CD4-positive, alpha-beta T cell treated with Interleukin-15 for 4 hours (primary cell): ENCODE data around the gene PCBP3.
"Not testable (repeated sequence)": the region's sequence is repeated elsewhere in the genome, so short reads cannot be mapped to it uniquely, and the experiment has no call there.

Experiments
- DNase-seq: peaks from one replicate; pipeline ENCODE4 v3.0.0-alpha.2; 2020; ENCODE audit warnings: low spot score

PCBP3 gene

GRCh38 chr21:45635271-45636151 is 8.0 kb upstream of the PCBP3 start:
- no peak for DNase-seq

DNA sequence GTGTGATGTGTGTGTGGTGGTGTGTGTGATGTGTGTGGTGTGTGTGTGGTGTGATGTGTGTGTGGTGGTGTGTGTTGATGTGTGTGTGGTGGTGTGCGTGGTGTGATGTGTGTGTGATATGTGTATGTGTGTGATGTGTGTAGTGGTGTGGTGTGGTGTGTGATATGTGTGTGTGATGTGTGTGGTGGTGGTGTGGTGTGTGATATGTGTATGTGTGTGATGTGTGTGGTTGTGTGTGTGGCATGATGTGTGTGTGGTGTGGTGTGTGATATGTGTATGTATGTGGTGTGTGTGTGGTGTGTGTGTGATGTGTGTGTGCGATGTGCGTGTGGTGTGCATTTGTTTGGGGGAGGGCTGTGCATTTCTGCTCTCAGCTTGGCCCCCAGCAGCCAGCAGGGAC is 7.1 kb upstream of the PCBP3 start:
- no peak for DNase-seq

DNA sequence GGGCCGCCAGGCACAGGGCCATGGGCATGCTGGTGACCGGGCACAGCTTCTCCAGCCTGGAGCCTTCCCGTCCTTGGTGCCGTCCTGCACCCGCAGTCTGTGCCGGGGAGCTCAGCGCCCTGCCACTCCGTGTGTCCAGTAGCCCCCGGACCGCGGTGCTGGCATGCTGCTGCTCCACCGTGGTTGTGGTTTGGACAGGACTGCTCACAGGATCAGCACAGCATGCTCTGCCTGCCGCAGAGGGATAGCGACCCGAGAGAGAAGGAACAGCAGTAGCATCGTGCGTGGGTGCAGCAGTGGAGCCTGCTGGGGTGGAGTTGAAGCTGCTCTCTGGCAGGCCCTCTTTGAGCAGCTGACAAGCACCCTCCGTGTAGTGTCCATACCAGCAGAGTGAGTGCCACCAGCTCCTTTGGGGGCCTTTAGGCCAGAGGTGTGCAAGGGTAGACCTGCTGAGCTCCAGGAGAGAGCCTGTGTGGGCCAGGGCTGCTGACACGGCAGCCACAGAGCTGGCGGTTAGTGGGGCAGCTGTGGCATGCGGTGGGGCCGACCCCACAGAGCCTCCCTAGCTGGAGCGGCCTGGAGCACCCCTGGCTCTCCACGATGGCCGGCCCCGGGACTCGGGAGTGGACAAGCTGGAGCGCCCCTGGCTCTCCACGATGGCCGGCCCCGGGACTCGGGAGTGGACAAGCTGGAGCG is 6.4 kb upstream of the PCBP3 start:
- DNase-seq = no peak

DNA sequence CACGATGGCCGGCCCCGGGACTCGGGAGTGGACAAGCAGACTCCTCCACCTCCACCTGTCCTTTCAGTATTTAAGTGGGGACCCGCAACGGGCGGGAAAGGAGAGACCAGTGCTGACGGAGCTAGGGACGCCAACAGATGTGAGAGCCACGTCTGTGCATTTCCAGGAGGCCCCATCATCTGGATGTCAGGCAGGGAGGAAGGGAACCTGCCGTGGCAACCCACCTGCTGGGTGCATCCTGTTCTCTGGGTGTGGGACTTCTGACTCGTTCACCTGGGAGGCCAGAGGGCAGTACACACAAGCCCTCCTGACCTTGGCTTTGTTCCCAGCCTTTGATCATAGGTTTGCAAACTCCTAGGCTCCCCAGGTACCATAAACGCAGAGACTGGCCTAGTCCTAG is 5.6 kb upstream of the PCBP3 start:
- no peak for DNase-seq

DNA sequence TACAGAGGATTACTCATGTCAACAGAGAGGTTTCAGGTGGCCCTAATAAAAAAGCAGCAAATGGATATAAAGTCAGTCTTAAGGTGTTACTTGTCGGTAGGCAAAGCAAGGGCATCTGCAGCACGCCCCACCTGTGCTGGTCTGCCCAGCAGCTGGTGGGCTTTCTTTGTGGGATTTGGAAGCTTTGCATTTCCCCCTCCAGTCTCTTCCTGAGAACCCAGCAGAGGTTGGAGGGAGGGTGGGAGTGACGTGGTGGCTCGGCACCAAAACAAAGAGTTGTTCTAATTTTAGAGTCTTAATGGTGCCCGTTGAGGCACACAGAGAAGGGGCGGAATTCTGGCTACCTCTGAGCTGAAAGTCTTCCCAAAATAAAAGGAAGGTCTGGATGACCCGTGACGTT is 4.8 kb upstream of the PCBP3 start:
- DNase-seq = no peak

GRCh38 chr21:45639206-45640000 is 4.1 kb upstream of the PCBP3 start:
- DNase-seq = no peak

DNA sequence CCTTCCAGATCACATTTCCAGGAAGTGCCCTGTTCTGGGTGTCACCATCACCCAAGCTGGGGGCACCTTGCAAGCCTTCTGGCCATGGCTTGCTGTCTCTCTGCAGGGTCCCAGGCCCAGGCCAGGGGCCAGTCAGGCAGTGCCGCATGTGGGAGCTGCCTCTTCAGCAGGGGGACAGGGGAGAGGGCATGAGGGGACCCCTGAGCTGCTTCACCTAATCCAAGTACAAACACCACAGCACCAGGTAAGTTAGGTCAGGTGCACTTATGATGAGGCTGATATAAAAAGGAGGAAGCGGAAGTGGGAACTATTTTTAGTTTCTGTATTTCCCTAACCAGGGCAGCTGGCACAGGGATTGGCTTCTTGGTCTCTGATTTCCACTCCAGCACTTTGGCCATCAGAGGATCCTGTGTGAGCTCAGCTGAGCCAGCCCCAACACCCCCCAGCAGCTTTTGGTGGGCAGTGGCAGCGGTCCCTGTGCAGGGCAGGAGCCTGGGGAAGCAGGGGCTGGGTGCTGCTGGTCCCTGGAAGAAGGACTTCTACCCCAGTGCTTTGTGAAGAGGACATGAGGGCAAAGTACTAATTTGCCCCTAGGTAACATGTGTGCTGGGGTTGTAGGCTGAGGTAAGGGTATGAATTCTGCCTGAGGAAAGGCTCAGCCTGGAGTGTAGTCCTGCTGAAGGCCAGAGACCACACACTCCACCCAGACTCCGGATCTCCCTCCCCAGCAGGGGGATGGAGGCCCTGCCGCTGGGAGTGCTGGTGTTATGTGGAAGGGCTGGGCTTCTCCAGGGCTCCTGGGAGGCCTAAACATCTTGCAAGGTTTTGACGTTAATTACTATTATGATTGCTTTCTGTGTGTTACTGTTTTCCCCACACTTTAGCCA is 3.3 kb upstream of the PCBP3 start:
- no peak for DNase-seq

DNA sequence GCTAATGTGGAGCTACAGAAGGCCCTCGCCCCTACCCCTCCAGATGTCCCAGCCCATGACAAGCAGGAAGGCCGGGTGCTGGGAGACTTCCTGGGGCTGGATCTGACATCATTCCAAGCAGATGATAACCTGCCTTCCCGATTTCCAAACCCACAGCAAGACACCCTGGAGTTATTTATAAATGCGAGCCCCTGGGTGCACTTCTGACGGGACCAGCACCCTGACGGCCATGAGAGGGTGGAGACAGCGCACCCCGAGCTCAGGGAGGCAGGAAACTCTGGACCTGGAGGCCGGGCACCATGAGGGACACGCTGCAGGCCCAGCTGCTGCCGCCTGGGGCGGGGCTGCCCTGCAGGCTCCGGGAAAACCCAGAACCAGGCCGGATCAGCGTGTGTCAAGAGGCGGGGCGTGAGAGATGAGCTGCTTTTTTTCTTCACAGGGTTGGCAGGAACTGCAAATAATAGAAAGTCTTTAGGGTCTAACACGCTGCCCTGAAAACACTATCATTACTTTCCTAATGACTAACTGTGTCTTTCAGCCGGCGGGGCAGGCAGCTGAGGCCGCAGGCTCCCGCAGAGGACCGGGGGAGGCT is 2.5 kb upstream of the PCBP3 start:
- peak; percentile 12 for DNase-seq

- DNase-seq = no peak
Measured at GRCh38 chr21:45641480-45642035, 2.0 kb upstream of the PCBP3 start.

GRCh38 chr21:45642122-45642813 is 1.3 kb upstream of the PCBP3 start:
- DNase-seq = no peak

DNA sequence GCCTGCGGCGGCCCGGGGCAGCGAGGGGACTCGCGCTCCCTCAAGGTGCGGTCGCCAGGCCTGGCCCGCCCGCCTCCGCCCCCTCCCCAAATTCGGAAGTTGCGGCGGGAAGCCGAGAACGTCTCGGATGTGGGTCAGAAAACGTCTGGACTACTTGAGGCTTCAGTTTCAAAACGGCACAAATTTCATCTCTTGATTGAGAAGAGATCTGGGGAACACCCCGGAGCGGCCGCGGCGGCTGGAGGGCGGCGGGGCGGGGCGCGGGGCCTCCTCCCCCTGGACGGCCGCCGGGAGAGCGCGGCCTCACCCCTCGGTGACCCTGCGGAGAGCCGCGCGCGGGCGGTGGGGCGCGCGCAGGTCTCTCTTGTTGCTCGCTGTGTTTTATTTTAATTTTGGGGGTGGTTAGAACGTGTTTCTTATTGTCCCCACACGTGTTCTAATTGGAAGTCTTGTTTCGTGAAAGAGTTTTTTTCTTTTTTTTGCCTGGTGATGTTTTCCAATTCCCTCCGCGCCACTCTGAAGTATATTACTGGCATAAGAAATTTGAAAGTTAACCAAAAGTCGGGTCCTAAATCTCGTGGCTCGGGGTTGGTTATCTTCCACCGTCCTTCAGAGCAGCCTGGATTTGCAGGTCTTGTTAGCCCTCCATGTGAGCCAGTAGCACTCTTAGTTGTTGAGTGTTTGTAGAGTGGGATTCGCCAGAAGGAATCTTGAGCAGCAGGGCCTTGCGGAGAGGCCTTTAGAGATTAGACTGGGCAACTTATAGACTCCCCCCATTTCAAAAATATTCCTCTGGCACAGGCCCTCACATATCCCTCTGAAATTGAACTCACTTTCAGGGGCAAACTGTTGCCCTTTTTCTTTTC is 749 bp downstream of the PCBP3 start:
- no peak for DNase-seq

DNA sequence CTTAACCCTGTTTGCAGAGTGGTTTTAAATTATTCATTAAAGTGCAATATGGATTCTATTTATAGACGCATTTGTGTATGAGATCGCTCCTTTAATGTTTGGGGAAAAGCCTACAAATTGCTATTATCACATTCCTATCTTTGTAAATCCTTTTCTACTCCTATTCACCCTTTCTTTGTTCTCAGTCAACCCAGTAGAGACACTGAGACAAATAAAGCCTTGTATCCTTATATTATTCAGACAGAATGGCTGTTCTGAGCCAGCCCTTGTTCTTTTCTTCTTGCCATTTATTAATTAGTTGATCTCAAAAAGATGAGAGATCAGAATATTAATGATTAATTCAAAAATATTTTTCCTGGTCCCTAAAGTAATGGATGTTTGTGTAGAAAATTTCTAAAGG is 8.4 kb downstream of the PCBP3 start:
- no peak for DNase-seq

- DNase-seq = no peak
Measured at GRCh38 chr21:45655124-45655523, 11.6 kb downstream of the PCBP3 start.

DNA sequence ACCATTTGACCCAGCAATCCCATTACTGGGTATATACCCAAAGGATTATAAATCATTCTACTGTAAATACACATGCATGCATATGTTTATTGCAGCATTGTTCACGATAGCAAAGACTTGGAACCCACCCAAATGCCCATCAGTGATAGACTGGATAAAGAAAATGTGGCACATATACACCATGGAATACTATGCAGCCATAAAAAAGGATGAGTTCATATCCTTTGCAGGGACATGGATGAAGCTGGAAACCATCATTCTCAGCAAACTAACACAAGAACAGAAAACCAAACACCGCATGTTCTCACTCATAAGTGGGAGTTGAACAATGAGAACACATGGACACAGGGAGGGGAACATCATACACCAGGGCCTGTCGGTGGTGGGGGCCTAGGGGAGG is 12.6 kb downstream of the PCBP3 start:
- DNase-seq = not testable (repeated sequence)

DNA sequence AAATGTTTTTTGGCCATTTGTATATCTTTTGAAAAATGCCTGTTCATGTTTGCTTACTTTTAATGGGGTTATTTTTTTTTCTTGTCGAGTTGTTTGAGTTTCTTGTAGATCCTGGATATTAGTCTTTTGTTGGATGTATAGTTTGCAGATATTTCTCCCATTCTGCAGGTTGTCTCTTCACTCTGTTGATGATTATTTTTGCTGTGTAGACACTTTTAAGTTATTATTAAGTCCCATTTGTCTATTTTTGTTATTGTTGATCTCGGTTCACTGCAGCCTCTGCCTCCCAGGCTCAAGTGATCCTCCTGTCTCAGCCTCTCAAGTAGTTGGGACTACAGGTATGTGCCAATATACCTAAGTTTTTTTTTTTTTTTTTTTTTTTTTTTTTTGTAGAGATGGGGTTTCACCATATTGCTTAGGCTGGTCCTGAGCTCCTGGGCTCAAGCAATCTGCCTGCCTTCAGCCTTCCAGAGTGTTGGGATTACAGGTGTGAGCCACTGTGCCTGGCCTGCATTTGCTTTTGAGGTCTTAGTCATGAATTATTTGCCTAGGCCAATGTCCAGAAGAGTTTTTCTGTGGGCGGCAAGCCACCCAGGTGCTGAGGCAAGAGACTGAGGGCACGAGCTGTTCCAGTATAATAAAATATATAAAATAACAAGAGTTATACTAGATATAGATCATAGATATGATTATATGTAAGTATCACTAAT is 18.5 kb downstream of the PCBP3 start:
- DNase-seq = not testable (repeated sequence)

DNA sequence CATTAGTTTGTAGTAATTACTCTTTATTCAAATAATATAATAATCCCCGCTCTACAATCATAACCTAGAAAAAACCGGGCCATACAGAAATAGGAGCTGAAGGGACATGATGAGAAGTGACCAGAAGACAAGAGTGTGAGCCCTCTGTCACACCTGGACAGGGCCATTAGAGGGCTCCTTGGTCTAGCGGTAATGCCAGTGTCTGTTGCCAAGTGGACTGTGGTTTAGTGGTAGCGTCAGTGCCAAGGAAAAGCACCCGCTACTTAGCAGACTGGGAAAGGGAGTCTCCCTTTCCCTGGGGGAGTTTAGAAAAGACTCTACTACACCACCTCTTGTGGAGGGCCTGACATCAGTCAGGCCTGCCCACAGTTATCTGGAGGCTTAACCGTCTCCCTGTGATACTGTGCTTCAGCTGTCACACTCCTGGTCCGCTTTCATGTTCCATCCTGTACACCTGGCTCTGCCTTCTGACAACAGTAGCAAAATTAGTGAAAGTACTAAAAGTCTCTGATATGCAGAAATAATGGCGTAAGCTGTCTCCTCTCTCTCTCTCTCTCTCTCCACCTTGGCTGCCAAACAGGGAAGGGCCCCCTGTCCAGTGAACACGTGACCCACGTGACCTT is 19.2 kb downstream of the PCBP3 start:
- not testable (repeated sequence) for DNase-seq

GRCh38 chr21:45669382-45669781 is 25.9 kb downstream of the PCBP3 start:
- no peak for DNase-seq

GRCh38 chr21:45670731-45671130 is 27.2 kb downstream of the PCBP3 start:
- DNase-seq = no peak
